Activated CD4-positive, CD25-positive, alpha-beta regulatory T cell treated with anti-CD3 and anti-CD28 coated beads, Interleukin-2, amount 50 U/mL, for 16 hours (primary cell): ENCODE measurements around the gene OR2K2.
"Not testable (repeated sequence)": the region's sequence is repeated elsewhere in the genome, so short reads cannot be mapped to it uniquely, and the experiment has no call there.

ENCODE experiments used
- DNase-seq: peaks from one replicate; pipeline ENCODE4 v3.0.0-alpha.2; 2020; ENCODE audit warnings: low read depth, low spot score

The OR2K2 gene, protein sequence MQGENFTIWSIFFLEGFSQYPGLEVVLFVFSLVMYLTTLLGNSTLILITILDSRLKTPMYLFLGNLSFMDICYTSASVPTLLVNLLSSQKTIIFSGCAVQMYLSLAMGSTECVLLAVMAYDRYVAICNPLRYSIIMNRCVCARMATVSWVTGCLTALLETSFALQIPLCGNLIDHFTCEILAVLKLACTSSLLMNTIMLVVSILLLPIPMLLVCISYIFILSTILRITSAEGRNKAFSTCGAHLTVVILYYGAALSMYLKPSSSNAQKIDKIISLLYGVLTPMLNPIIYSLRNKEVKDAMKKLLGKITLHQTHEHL

DNA sequence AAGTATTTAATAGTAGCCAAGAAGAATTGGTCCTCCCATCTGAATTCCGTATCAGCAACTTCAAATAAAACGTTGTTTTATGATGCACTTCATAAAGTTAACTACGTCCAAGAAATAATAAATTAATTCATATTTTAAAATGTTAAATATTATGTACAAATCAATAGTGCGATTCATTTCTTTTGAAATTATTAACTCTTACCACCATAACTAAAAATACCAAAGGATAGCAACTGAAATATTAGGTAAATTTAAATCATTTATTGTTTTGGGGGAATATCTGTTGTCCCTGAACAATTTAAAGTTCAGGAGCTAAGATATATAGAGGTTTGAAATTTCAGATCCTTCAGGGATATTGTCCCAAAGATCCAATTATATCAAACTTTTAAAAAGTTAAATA lies at the start of gene OR2K2:
OR2K2 (minus strand) TSS at position 101 of the 400 bp plus-strand sequence. CDS start 1,791 bp downstream, outside the sequence.
- no peak for DNase-seq

DNA sequence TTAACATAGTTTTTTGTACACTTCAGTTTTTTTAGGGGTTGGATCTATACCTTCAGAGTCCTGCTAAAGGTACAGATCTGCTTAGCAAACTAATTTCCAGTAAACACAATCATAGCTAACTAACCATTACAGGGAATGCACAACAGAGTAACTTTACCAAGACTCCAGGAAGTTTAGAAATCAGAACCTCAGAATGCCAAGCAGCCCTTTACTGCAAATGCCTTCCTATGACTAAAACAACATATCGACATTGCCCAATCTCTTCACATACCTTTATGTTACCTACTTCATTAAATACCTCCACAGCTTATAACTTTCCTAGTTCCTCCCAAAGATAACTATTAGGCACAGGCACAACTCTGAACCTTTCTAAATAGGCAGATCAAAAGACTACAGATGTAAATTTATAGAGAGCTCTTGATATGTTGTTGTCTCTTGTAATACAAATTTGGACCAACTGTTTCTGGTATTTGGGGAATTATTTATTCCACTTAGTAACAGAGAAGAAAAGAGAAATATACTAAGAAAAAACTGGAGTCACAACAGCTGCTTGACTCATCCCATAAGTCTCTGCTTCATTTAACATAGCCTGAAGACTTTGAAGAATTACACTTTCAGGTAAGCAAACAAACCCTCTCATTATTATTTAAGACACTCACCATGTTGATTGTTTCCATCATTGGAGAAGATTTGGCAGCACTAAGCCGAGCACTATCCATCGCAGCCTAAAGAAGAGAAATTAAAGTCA lies 46.0 kb upstream of the OR2K2 start:
- DNase-seq: no peak

DNA sequence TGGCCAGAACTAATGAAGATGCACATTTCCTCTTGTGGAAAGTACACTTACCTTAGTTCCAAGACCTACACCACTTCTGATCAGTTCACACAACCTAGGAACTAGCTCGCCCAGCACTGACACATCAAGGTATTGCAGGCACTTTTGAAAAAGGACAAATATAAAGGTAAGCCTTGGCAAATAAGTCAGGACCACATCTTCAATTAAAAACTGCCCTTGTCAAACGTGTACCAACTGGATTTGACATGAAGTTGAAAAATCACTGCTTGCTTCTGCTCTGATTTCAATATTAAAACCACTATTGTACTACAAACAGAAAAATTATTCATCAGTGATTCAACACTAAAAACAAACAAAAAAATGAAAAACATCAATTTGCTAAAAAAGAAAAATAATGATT lies 45.0 kb upstream of the OR2K2 start:
- DNase-seq: no peak

DNA sequence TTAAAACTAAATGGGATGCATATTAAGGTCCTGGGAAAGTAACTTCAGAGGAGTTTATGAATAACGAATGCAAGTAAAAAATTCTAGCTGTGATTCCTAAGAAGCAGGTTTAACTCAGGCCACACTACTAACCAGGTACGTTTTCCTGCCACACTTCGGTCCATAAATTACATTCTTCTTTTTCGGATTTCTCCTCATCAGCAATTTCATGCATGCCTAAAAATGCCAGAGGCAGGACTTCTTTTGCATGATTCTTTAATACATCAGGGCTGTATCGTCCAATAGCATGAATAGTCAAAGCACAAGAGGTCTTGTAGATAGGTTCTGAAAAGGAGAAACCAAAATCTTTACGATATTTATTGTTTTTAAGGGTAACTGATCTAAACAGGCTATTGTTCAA lies 42.3 kb upstream of the OR2K2 start:
- no peak for DNase-seq

DNA sequence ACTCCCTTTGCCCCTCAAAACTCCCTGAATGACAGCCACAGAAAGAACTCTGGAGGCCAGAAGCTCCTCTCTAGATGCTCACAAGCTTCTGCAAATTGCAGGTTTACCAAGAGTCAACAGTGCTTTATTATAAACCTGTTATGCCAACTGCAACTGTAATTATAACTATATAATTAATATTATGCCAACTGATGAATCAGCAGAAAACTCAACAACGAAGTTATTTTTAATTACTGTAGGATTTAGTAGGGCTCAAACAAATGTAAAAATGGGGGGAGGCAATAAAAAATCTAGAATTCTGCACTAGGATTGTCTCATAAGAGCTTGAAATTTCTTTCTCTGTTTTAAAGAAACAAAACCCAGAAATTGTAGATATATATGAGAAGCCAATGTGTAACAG lies 37.0 kb upstream of the OR2K2 start:
- no peak for DNase-seq

DNA sequence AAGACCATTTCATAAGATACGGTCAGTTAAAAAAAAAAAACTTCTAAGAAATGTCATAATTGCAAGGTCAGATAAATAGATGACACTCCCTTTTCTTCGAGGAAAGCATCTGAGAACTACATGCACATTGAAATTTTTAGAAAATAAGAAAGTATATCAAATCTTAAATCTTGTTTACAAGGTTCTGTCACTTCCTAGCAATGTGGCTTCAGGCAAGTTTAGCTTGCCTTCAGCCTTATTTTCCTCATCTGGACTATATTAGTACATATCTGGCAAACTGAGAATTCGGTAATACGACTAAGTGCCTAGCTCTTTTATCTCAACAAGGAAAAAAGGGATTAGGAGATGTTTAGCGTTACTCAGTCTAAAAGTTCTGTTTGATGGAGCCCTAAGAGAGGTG lies 32.5 kb upstream of the OR2K2 start:
- no peak for DNase-seq

DNA sequence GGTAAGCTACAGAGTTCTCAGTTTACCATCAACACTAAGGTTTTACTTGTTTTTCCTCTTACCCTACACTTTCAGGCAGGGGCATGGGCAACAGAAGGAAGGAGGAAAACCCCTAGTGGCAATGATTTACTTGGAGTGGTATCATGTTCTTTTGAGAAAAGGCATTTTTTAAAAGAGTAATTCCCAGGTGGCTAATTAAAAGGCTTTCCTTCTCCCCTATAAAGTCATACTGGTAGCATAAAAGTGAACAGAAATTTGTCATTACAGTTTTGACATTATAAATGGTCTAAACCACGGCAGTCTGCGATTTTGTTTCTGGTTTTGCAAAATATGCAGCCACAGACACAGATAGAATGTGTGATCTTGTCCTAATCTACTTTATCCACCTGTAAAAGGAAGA lies 30.9 kb upstream of the OR2K2 start:
- DNase-seq: no peak

DNA sequence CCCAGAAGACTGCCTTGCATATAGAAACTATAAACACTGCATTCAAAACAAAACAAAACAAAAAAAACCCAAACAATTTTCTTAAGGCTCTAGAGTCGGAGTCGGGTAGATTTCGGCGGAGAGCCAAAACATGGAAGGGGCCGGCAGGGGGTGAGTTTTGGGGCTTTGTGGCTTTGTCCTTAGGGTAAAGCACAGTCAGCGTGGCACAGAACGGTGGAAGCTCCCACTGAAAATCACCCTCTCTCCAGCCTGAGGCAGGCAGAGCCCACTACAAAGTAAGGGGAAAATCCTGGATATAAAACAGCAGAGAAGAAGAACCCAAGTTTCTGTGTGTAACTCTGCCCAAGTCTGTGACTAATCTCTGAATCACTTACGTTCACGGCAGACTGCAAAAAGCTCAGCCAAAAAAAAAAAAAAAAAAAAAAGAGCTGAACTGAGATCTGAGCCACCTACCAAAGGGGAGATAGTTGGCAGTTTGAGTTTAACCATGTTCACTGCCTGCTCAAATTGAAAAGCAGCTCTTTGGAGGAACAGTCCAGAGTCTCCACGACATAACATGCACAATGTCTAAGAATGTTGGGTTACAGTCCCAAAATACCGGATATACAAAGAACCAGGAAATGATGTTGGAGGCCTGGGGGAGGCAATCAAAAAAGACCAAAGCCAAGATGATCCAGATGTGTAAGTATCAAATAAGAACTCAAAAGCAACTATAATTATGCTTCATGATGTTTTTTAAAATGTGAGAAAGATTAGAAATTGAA lies 26.6 kb upstream of the OR2K2 start:
- DNase-seq: no peak

DNA sequence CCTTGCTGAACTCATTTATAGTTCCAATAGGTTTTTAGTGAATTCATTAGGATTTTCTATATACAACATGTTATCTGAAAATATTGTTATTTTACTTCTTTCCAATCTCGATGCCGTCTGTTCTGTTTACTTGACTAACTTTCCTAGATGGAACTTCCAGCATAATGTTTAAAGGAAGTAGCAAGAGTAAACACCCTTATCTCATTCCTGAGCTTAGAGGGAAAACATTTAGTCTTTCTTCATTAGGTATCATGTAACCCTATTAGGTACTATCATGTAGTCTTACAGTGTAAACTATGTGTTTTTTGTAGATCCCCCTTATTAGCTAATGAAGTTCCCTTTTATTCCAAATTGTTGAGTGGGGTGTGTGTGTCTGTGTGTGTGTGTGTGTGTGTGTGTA lies 22.5 kb upstream of the OR2K2 start:
- DNase-seq: no peak

DNA sequence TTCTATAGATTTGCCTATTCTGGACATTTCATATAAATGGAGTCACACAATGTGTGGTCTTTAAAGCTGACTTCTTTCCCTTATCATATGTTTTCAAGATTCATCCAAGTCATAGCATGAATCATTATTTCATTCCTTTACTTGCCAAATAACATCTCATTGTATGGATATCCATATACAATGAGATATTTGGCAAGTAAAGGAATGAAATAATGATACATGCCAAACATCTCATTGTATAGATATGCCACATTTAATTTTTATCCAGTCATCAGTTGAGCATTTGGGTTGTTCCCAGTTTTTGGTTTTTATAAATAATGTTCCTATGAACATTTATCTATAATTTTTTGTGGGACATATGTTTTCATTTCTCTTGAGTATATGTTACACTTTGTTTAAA lies 20.5 kb upstream of the OR2K2 start:
- no peak for DNase-seq

DNA sequence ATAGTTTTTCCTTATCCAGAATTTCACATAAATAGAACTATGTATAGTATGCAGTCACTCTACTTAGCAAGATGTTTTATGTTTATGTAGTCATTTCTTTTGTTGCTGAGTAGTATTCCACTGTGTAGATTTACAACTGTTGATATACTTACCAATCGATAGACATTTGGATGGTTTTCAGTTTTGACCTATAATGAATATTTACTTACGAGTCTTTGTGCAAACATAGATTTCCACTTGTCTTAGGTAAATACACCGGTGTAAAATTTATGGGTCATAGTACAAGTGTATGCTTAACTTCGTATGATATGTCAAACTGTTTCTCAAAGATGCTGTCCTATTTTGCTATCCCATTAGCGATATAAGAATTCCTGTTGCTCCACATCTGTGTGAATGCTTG lies 19.7 kb upstream of the OR2K2 start:
- DNase-seq: no peak

DNA sequence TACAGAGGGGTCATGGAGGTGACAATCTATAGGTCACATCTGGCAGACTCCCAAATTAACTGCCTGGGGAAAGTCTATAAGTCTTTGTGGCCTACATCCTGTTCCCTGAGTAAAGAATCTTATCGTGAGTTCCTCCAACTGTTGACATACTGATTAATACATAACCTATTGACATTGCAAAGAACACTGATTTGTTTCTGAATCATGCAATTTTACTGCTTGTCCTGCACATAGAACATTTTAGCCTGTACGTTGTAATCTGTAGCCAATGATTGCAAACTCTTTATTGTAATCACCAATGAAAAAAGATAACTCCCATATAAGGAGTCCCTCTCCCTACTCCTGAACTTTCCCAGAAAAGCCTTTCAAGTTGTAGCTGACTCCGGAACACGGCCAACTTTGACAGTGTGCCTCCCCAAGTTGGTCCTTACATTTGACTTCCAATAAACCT lies 18.8 kb upstream of the OR2K2 start:
- DNase-seq: no peak

DNA sequence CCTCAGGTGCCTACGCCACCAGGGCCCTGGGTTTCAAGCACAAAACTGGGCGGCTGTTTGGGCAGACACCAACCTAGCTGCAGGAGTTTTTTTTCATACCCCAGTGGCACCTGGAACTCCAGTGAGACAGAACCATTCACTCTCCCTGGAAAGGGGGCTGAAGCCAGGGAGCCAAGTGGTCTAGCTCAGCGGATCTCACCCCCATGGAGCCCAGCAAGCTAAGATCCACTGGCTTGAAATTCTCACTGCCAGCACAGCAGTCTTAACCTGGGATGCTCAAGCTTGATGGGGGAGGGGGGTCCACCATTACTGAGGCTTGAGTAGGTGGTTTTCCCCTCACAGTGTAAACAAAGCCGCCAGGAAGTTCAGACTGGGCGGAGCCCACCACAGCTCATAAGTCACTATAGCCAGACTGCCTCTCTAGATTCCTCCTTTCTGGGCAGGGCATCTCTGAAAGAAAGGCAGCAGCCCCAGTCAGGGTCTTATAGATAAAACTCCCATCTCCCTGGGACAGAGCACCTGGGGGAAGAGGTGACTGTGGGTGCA lies 4.4 kb upstream of the OR2K2 start:
- not testable (repeated sequence) for DNase-seq

DNA sequence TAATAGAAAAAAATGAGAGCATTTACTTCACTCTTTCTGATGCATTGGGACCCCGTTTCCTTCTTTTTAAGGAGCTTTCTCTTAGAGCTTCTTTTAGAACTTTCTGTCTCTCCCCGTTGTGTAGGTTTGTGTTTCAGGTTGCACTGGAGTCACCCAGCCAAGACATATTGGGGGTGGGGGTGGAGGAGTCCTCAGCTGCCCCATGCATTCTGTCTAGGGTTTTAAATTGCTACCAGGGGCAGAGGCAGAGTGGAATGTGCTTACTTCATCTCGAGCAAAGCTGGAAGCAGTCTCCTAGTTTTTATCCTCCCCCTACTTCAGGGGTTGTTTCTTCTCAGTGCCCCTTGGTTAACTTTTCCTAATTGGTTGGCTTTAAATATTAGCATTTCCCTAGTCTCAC lies 9.4 kb downstream of the OR2K2 start:
- DNase-seq: no peak

DNA sequence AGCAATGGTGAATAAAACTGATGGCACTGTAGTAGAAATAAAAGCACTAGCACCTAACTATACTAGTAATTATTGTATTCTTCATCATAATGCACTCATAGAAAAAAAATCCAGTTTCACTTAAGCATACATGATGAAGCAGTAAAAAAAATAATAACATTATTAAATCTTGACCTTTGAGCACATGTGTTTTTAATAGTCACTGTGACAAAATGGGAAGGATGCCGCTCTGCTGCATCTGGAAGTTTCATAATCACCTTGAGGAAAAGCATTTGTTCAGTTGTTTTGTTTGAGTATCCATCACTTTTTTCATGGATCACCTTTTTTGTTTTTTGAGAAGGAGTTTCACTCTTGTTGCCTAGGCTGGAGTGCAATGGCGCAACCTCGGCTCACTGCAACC lies 13.2 kb downstream of the OR2K2 start:
- no peak for DNase-seq

DNA sequence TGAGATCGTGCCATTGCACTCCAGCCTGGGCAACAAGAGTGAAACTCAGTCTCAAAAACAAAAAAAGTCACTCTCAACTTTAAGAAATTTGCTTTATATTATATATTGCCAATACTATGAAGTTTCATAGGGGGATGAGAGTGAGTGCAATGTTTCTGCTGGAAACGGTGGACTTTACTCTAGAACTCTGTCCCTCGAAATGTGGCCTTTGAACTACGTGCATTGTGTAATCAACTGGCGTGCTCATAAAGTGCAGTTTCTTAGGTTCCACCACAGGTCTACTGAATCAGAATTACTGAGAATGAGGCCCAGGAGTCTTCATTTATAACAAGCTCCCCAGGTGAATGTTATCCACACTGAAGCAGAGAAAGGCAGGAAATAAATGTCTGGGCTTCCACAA lies 24.1 kb downstream of the OR2K2 start:
- no peak for DNase-seq

DNA sequence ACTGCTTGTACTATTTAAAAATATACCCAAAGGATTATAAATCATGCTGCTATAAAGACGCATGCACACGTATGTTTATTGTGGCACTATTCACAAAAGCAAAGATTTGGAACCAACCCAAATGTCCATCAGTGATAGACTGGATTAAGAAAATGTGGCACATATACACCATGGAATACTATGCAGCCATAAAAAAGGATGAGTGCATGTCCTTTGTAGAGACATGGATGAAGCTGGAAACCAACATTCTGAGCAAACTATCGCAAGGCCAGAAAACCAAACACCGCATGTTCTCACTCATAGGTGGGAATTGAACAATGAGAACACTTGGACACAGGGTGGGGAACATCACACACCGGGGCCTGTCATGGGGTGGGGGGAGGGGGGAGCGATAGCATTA lies 26.0 kb downstream of the OR2K2 start:
- not testable (repeated sequence) for DNase-seq

DNA sequence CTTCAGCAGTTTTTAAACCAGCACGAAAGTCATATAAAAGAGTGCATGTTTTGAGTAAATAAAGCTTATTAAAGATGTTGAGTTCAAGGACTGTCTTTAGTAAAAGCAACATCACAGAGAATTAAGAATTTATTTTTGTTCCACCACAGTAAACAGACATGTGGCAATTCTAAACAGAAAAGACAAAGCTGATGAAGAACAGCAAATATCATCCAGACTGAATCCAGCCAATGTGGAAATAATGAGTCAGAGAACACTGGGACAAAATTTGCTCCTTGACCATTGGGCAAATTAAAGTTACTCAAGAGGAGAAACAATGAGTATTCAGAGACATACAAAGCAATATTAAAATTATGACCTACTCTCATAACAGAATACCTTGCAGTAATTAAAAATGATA lies 28.8 kb downstream of the OR2K2 start:
- DNase-seq: no peak

DNA sequence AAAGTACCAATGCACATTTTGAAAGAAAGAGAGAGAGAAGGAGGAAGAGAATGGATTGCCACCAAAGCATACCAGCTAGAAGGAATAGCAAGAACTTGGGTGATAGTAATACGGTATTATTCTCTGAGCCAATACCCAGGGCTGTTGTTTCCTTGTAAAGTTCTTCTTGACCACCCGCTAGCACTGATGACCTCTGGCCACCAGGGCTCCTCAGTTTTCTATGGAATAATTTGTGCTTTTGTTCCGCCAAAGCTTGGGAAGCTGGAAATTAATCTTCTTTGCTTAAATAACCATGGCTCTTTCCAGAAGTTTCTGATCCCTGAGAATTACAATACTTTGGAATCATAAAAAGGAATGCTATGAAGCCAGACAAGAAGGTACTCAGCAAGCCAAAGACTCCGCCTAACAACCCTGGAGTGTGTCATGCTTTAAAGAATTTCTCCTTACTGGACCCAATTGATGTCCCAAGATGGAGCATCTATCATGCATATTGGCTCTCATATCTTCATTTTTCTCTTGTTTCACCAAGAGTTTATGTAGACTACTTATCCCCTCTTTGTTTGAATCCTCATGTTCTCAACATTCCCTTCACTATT lies 29.8 kb downstream of the OR2K2 start:
- no peak for DNase-seq

DNA sequence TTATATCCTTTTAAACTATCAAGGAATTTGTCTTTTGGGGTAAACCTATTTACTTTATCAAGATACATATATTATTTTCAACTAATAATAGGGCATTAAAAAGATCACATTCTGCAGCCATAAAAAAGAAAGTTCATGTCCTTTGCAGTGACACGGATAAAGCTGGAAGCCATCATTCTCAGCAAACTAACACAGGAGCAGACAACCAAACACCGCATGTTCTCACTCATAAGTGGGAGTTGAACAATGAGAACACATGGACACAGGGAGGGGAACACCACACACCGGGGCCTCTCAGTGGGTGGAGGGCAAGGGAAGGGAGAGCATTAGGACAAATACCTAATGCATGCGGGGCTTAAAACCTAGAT lies 30.4 kb downstream of the OR2K2 start:
- DNase-seq: not testable (repeated sequence)

DNA sequence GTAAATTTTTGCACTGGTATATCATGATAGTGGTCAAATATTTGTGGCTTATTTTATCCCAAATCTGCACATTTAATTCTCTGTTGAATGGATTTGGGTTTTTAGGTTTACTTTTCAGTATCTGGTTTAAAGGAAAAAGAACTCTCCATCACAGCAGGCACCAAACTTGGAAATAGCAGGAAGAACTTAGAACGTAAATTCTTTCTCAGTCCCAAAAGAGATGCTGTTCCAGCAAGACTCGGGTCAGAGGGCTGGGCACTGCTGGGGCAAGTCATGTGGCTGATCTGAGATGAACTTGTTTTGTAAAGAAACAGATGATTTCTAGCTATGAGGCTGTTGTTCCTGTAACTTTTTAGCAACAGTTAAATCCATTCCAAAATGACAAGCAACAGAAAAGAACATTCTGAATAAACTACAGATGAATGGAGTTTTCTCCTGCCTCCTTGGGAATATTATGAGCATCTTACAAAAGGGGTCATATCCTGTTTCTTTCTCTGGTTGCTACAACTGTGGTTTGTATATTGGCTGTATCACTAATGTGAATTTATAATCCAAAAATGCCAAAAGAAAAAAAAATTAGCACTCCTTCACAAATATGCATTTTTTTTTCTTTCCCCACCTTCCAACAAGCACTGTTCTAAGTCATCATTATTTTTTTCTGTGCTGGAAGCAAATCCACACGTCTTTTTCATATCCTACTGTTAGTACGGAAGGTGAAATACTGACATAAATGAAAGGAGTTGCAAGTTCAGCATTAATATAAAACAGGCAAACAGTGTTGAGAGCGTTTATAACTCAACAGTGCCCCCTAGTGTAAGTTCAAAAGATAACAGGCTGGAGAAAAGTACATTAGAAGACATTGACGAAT lies 31.1 kb downstream of the OR2K2 start:
- no peak for DNase-seq
